GM20000 (cell line): ENCODE data around the gene DACT3.

Experiments
- DNase-seq: peaks from one replicate; pipeline ENCODE4 v3.0.0; 2012; ENCODE audit warnings: low spot score
- CTCF ChIP-seq: IDR thresholded peaks from 2 replicates; pipeline ENCODE4 v1.5.1; 2012; ENCODE audit warnings: mild to moderate bottlenecking, control low read depth; ENCODE audit errors: extremely low read depth, missing control alignments

DACT3 gene

DNA sequence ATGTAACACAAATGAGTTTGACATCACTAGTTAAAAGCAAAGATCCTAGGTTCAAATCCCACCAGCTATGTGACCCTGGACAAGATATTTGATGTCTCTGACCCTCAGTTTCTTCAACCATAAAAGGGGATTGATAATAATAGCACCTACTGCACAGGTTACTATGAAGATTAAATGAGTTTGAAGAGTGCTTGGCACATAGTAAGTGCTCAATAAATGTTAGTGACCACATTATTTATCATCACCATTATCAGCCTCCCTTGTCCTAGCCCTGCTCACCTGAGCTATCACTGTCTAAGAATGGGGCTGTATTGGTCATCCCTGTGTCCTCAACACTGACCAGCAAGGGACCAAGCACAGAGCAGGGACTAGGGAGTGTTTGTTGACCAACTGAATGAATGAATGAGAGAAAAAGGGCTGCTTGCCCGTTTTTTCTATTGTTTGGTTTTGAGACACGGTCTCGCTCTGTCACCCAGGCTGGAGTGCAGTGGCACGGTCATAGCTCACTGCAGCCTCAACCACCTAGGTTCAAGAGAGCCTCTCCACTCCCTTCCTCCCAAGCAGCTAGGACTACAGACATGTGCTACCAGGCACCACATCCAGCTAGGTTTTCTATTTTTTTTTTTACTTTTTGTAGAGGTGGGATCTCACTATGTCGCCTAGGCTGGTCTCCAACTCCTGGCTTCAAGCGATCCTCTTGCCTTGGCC is 26.6 kb upstream of the DACT3 start:
- DNase-seq = no peak
- no peak for TF ChIP-seq CTCF

DNA sequence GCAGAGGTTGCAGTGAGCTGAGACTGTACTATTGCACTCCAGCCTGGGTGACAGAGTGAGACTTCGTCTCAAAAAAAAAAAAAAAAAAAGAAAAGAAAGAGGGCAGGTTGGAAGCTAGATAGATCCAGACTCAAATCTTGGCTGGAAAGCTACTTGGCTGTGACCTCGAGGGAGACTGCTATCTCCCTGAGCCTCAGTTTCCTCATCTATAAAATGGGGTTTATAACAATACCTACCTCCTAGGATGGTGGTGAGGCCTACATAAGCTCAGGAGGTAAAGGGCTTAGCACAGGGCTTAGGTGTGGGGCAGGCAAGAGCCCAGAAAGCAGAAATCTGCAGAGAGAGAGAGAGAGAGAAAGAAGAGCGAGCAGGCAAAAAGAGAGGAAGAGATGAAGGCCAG is 24.2 kb upstream of the DACT3 start:
- TF ChIP-seq CTCF = no peak

DNA sequence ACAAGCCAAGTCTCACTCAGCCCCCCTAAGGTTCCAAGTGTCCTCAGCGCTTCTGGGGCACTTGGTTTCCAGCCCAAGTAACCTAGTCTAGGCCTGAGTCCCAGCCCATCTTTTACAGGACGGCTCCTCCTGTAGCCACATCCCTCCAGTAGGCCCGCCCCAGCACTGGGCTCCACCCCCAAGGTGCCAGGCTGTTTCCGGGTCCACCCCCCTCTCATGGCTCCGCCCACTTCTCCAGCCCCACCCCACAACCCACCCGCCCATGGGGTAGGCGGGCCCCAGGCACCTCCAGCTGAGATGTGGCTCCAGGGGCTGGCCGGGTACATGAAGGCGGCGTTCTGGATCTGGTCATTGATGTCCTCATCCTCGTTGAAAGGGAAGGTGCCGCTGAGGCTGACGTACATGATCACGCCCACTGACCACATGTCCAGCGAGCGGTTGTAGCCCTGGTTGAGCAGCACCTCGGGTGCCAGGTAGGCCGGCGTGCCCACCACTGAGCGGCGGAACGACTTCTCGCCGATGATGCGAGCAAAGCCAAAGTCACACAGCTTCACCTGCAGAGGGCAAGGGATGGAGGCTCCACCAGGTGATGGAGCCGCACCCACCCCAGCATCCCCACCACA is 17.2 kb upstream of the DACT3 start:
- DNase-seq = no peak
- no peak for TF ChIP-seq CTCF

More for the DNA sequence above, 24.2 kb upstream of the DACT3 start:
- DNase-seq = no peak

DNA sequence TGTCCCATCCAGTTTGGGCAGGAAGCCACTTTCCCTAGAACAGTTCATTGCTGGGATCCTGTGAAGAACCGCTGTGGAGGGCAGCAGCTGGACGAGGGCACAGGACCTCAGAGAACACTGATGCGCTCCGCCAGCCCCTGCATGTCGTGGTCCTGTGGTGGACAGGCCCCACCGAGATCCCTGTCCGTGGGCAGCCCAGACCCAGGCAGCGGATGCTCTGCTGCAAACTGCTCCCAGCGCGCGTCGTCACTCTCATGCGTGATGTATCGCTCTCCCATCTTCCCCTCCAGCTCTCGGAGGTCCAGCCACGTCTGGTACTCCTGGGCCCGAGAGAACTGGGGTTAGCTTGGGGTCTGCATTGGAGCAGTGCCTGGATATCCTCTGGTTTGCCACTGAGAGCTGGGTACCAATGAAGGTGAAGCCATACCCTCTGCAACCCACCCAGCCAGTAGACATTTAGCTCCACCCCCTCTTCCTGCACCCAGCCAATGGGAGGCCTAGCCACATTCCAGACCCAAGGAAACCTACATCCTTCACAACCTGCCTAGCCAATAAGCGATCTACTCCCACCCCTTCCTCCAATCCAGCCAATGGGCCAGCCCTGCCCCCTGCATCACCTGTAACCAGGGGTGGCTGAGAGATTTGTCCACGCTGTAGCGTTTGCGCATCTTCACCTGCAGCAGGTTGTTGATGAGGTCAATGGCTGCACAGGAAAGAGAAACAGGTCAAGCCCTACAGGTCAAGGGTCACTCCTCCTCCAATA is 13.6 kb upstream of the DACT3 start:
- no peak for TF ChIP-seq CTCF
- no peak for DNase-seq

DNA sequence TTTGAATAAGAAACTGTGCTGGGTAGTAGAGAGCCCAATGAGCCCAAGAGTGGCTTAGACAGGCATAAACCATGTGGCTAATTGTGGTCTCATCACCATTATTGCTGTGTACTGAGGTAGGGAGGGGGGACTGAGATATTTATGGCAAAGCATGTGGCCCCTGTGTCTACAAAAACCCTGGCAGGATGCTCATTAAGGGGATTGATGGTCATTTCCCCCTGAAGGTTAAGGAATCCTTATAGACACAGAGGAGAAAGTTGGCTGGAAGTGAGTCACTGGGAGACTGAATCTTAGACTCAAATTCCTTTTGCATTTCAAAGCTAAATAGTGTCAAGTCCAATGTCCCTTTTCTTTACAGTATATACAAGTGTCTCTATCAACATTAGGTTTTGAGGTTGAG is 9.8 kb upstream of the DACT3 start:
- no peak for TF ChIP-seq CTCF
- no peak for DNase-seq

- no peak for TF ChIP-seq CTCF
- DNase-seq = no peak
Measured at GRCh38 chr19:46668662-46669061, 7.7 kb upstream of the DACT3 start.

DNA sequence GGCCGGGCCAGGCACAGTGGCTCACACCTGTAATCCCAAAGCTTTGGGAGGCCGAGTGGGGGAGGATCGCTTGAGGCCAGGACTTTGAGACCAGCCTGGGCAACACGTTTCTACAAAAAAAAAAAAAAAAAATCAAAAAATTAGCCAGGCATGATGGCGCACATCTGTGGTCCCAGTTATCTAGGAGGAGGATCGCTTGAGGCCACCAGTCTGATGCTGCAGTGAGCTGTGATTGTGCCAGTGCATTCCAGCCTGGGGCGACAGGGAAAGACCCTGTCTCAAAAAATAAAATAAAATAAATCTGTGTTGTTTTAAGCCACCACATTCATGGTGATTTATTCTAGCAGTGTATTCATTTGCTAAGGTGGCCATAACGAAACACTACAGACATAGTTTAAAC is 4.1 kb upstream of the DACT3 start:
- DNase-seq = no peak
- TF ChIP-seq CTCF = no peak
